HG02943 (cell line): ENCODE measurements around the gene PLPP7.
"Not testable (repeated sequence)": the region's sequence is repeated elsewhere in the genome, so short reads cannot be mapped to it uniquely, and the experiment has no call there.

Experiments used
- ATAC-seq: cut with Tn5 transposase; IDR thresholded peaks from one replicate; pipeline ENCODE4 v1.9.1; 2021; ENCODE audit warnings: mild to moderate bottlenecking, low read depth, moderate library complexity; ENCODE audit not compliant: unreplicated experiment

Gene PLPP7

DNA sequence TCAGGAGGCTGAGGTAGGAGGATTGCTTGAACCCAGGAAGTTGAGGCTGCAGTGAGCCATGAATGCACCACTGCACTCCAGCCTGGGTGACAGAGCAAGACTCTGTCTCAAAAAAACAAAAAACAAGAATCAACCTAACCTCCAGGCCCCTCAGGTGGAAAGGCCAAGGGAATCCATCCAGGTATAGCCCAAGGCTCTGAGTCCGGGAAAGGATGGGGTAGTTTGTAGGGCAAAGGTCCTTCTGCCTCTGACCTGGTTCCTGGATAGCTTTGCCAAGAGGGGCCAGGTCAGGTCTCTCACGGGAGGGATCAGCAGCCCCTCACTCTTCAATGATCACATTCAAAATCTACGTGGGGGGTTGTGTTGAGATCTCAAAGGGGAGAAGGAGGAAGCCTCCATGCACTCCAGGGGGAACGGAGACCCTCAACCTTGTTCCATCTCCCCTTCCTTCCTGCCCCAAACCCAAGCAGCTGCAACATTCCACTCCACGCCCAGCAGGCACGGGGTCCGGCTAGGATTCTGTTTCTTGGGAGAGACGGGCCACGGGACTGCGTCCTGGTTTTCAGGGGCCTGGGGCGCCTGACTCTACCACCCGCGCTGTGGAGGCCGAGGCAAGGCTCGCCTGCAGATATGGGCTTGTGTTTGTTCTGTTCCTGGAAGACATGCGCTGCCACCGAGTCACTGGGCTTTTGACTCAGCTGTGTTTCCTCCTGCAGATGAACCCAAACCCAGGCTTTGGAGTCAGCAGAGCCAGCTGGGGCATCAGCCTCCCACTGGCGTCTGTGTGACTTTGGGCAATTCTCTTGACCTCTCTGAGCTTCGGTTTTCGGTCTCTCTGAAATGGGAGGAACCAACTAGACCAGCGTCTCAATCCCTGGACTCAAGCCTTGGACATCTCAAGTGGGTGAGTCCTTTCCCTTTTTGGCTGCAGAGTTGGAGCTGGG is 35.5 kb downstream of the PLPP7 start:
- ATAC-seq: no peak

DNA sequence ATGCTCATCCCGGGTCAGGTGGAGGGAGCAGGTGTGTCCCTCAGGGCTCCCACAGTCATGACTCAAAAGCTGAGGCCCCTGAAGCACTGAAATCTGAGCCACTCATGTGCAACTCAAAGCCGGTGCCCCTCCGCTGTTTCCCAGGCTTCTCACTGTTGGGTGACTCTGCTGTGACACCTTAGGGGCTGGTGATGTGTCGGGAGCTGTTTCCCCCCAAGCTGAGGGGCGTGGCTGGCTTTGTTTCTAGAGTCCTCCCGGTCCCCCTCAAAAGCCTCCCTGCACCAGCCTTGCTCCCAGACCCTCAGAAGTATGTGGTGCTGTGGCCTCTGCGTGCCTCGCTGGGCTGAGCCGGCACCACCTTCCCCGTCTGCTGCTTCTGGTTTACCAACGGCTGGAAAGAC is 39.7 kb downstream of the PLPP7 start:
- ATAC-seq: no peak

DNA sequence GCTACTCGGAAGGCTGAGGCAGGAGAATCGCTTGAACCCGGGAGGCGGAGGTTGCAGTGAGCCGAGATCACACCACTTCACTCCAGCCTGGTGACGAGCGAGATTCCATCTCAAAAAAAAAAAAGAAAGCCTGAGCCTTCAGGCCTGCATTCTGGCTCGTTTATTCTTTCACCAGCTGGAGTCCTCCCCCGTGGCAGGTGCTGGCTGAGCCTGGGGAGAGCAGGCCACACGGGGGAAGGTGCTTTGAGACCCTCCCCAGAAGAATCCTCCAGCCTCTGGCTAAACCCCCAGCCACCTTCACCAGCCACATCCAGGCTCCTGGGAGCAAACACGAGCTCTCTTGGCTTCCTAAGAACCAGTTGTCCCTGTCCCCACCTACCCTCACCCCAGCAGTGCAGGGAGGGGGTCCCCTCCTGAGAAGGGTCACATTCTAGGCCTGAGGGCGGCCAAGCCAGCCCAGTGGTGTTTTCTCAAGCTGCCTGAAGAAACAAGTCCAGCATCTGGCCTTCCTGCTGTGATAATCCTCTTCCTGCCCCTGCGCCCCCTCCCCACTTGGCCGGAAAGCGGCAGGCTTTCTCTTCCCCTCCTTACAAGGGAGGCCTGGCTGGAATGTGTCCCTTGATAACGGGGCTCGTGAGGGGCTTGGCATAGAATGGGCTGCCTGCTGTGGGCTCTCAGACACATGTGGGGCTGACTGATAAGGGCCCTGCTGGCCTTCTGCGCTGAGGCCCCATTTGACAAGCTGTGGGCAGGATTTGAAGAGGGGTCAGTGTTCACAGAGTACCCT is 41.5 kb downstream of the PLPP7 start:
- ATAC-seq: no peak

DNA sequence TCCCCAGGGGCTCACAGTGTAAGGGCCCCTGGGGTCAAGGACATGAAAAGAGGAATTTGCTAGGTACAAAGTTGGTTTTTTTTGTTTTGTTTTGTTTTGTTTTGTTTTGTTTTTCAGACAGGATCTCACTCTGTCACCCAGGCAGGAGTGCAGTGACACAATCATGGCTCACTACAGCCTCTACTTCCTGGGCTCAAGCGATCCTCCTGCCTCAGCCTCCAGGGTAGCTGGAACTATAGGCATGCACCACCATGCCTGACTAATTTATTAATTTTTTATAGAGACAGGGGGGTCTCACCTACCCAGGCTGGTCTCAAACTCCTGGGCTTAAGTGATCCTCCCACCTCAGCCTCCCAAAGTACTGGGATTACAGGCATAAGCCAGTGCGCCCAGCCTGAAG is 42.5 kb downstream of the PLPP7 start:
- not testable (repeated sequence) for ATAC-seq

DNA sequence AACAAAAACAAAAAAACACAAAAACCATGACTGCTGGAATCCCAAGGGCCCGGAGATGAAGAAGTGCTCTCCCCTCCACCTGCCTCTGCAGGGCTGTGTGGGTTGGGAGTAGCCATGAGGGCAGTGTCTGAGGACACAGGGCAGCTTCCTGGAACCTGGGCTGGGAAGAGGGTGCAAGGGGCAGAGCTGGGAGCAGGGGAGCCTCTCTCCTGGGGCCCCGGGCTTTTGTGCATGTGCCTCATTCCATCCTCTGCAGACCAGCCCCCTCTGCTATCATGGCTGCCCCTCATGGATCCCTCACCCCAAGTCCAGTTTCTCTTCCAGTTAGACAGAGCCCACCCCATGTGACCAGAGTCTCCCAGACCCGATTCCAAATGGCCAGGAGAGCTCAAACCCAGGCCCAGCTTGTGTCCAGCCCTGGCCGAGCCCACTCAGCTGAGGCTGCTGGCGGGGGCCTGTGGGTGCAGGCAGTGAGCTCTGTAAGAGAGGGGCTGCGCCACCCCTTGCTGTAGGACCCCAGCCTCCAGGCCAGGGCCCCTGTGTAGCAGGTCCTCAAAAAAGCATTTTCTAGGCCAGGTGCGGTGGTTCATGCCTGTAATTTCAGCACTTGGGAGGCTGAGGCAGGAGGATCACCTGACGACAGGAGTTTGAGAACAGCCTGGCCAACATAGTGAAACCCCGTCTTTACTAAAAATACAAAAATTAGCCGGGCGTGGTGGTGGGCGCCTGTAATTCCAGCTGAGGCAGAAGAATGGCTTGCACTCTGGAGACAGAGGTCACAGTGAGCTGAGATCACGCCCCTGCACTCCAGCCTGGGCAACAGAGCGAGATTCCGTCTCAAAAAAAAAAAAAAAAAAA is 44.5 kb downstream of the PLPP7 start:
- no peak for ATAC-seq

DNA sequence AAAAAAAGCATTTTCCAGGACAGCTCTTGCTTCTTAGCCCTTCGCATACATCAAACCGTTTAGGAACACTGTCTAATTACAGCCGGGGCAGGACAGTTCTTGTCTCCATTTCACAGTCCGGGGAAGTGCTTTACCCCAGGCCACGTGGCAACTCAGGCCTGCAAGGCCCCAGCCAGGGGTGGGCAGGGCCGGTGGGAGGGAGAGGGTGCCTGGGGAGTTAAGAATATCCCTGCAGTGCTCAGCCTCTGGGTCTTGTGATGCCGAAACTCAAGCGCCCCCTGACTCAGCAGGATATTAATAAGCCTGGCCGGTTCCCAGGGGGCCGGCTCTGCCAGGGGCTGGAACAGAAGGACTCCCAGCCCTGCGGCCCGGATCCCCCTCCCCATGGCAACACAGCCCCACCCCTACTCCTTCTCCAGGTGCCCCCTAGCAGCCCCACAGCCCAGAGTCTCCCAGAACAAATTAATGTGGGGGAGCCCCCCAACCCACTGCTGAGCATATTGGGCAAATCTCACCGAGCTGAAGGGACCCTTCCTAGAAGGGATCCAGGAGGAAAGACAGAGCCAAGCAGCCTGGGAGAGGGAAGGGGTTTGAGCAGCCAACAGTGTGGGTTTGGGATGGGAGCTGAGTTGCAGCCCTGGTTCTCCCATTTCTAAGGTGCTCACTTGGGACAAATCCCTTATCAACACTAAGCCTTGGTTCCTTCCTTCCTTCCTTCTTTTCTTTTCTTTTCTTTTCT is 45.3 kb downstream of the PLPP7 start:
- ATAC-seq: no peak

DNA sequence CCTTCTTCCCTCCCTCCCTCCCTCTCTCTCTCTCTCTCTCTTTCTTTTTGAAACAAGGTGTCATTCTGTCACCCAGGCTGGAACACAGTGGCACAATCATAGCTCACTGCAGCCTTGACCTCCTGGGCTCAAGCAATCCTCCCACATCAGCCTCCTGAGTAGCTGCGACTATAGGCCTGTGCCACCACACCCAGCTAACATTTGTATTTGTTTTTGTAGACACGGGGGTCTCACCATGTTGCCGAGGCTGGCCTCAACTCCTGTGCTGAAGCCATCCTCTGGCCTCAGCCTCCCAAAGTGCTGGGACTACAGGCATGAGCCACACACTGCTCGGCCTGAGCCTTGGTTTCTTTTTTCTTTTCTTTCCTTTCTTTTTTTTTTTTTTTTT is 45.8 kb downstream of the PLPP7 start:
- no peak for ATAC-seq

DNA sequence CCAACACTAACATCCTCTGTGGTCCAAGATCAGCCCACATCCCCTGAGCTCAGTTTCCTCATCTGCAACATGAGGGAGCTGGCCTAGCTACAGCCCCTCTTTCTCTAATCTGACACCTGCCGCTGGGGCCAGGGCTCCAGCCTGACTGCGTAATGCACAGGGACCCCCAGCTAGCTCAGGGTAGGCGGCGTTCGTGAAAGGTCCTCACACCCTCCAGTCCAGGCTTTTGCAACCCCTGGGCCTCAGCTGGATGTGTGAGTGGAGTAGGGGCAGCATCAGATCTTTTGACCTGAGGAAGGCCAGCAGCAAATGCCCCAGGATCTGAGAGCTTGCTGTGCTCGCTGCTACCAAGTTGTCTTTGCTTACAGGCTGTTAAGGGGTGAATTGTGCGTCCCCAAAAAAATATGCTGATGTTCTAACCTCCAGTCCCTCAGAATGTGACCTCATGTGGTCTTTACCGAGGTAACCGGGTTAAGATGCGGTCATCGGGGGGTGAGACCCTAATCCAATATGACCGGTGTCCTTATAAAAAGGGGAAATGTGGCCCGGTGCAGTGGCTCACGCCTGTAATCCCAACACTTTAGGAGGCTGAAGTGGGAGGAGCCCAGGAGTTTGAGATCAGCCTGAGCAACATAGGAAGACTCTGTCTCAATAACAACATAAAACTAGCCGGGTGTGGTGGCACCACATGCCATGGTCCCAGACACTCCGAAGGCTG is 47.8 kb downstream of the PLPP7 start:
- no peak for ATAC-seq

DNA sequence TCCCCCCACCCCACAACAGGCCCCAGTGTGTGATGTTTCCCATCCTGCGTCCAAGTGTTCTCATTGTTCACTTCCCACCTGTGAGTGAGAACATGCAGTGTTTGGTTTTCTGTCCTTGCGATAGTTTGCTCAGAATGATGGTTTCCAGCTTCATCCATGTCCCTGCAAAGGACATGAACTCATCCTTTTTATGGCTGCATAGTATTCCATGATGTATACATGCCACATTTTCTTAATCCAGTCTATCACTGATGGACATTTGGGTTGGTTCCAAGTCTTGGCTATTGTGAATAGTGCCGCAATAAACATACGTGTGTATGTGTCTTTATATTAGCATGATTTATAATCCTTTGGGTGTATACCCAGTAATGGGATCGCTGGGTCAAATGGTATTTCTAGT is 49.7 kb downstream of the PLPP7 start:
- not testable (repeated sequence) for ATAC-seq

DNA sequence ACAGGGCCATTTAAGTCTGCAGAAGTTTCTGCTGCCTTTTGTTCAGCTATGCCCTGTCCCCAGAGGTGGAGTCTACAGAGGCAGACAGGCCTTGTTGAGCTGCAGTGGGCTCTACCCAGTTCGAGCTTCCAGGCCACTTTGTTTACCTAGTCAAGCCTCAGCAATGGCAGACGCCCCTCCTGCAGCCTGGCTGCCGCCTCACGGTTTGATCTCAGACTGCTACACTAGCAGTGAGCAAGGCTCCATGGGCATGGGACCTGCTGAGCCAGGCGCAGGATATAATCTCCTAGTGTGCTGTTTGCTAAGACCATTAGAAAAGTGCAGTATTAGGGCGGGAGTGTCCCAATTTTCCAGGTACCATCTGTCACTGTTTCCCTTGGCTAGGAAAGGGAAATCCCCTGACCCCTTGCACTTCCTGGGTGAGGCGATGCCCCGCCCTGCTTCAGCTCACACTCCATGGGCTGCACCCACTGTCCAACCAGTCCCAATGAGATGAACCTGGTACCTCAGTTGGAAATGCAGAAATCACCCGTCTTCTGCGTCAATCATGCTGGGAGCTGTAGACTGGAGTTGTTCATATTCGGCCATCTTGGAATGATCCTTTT is 55.5 kb downstream of the PLPP7 start:
- ATAC-seq: not testable (repeated sequence)

DNA sequence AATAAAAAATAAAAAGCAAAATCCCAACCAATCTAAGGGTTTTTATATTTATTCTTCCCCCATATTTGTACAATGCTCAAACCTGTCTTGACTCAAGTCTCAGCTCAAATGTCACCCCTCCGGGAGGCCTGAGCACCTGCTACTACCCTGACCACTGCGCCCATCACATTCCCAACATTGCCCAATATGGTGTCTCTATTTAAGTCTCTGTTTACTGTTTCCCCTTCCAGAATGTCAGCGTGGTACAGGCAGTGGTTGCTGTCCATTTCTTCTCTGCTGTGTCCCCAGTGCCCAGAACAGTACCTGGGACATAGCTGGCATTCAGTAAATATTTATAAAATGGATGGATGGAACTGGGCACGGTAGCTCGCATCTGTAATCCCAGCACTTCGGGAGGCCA is 57.0 kb downstream of the PLPP7 start:
- no peak for ATAC-seq

DNA sequence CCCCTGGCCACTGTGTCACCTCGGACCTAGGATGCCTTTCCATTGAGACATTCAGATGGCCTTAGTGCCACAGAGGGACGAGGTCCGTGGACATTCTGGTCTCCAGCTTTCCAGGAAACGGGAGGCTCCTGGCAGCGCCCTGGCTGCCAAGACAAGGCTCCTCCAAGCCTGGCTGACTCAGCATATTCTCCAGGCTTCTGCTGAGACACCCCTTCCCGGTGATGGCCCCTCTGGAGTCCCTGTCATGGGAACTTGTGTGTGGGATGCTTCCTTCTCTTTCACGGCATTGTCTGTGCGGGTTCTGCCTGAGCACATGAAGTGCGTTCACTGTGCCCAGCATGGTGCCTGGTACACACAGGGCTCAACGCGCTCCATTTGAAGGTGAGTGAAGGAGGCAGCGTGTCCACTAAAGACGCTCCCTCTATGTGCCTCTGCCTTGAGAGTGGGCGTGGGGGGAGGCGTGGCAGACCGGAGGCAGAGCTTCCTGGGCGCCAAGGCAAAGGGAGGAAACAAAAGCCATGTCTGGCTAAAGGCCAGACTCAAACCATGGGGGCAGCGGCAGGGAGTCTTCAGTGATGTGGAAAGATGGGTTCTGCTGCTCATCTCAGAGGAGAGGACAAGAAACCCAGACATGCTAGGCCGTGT is 58.0 kb downstream of the PLPP7 start:
- ATAC-seq: no peak

DNA sequence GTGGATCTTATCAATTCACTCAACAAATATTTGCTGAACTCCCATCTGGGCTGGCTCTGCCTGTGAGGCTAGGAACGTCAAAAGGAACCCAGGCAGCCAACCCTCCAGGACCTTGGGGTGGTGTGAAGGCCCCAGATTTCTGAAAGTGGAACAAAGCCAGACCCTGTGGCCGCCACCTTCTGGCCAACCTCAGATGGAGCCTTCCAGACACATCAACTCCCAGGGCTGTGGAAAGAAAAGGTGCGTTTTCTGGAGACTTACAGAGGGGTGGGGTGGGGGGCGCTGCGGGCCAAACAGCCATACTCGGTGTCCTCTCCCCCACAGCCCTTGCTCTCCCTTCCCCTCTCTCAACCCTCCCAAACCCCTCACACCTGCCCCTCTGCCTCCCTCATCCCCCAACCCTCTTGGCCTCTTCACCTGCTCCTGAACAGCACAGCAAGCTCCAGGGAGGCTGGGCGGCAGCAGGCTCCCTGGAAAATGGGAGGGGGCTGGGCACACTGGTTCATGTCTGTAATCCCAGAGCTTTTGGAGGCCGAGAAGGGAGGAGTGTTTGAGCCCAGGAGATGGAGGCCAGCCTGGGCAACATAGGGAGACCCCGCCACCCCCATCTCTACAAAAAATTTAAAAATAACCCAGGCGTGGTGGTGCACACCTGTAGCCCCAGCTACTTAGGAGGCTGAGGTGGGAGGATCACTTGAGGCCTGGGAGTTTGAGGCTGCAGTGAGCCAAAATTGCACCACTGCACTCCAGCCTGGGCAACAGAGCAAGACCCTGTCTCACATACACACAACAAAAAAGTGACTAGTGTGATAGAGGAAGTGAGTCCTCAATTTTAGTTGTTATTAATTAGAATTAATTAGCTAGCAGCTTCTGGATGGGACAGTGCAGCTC is 59.4 kb downstream of the PLPP7 start:
- no peak for ATAC-seq

DNA sequence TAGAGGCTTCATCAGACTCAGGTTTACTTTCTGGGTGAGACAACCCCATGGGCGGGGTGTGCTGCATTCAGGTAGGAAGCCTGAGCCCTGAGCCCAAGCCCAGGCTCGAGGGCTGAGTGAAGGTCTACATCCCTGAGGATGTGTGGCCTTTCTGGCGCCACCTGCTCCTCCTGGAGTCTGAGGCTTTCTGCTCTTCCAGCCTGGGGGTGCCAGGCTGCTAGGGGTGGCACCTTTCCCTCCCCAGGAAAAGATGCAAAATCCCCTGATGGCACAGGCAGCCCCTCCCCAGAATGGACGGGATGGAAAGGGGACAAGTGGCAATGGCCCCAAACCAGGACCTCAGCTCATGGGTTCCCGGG is 60.0 kb downstream of the PLPP7 start:
- ATAC-seq: no peak

DNA sequence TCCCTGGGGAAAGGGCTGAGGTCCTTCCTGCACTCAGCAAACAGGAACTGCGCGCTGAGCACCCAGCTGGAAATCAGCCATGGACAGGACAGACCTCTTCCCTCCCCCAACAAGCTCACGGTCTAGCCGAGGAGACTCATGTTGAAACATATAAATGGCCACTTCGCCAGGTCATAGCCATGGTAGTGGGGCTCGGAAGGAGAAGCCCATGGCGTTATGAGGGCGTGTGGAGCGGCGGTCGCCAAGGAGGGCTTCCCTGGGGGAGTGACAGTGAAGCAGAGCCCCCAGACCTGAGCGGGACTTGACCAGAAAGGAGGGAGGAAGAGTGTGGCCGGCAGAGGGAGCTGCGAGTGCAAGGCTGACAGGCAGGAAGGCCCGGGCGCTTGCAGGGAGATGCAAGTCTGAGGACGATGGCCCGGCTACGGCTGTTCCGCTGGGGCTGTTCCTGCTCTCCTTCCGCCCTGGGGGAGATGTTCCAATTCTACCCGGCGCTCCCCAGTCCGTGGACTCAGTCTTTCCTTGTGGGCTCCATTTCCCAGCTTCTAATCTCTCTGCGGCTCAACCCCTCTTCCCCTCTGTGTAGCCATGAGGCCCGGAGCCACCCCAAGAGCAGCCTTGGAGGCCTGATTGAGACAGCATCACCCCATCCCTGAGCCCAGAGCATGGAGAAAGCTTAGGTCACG is 60.5 kb downstream of the PLPP7 start:
- no peak for ATAC-seq

DNA sequence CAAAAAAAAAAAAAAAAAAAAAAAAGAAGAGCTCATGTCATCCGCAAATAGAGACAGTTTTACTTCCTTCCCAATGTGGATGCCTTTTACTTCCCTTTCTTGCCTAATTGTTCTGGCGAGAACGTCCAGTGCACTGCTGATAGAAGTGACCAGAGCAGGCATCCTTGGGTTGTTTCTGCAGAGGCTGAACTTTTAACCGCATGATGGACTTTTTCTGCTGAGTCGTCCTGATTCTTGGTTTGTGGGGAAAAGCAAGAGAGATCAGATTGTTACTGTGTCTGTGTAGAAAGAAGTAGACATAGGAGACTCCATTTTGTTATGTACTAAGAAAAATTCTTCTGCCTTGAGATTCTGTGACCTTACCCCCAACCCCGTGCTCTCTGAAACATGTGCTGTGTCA is 67.0 kb downstream of the PLPP7 start:
- not testable (repeated sequence) for ATAC-seq

DNA sequence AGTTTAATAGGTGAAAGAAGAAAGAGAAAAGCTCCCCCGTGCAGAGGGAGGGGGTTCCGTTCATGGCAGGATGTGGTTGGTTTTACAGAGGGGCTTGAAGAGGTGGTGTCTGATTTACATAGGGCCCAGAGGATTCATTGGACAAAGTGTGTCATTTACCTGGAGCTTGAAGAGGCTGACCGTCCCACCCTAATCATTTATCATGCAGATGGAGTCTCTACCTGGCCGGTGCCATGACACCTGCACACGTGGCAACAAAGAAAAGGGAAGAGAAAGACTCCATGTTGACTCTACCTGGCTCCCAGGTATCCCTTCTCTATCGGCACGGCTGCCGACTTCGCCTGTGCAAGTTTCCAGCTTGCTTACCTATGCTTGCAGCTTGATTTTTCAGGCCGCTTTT is 69.0 kb downstream of the PLPP7 start:
- ATAC-seq: no peak
